Measurements from ENCODE around the gene LRP5. TPM values are rescaled to one million over a fixed set of nuclear protein-coding genes. Genes with fewer than 3 reads are reported as not detected.

LRP5 gene
- polyA plus RNA-seq, 3 donors from 2014 or later, result 0.03 to 1.2 (median 0.66) TPM

DNA sequence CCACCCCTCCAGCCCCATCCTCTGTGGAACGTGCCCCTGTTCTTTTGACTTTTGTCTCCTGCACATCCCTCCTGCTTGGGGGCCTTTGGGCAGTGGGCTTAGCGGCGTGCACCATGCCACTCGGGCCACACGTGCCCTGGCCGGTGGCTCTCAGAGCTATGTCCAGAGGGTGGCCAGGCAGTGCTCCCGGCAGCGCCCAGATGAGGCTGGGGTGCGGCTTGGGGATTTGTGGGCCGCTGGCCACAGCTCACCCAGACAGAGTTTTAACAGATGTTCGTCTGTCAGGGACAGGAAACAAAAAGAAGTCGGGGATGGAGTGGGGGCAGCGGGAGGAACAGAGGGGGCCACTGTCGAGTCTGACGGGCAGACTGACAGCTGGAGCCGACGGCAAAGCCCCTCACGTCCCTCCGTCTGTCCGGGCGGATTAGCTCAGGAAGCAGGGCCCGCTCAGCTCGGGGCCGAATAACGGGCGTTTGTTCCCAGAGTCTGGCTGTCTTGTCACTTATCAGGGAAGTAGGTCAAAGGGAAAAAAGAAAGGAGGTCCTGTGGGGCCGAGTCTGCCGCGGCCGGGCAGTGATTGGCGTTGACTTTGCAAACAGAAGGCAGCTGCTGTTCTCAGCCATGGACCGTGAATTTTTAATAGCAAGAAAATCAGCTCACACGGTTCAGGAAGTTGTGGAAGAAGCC, 61.6 kb downstream of the LRP5 start:
- no peaks in the 10 kb centered on the region for H3K36me3 Mint-ChIP-seq
- no peak overlapping the region for H3K27ac Mint-ChIP-seq
- no peaks in the 10 kb centered on the region for H3K4me1 Mint-ChIP-seq
- H3K4me3 Mint-ChIP-seq, result no peak overlapping the region
- no peaks in the 10 kb centered on the region for H3K9me3 Mint-ChIP-seq
- no peak for DNase-seq
- peaks cover 1 to 11% (median 2%) of the 10 kb centered on the region in 3 donors for H3K27me3 Mint-ChIP-seq (ENCODE audit: low read depth in 3 of 3)

DNA sequence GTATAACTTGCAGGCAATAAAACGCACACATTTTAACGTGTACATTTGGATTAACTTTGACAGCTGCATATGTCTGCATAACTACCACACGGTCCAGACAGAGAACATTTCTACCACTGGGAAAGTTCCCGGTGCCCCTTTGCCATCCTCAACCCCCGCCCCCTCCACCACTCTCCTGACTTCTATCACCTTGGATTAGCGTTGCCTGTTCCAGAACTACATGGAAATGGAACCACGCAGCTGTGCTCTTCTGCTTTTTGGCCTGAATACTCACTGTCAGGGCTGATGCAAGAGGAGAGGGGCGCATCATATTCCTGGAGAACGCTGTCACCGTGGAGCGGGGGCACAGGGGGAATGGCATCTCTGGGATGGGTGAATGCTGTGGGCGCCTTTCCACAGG, 62.1 kb downstream of the LRP5 start:
- Mint-ChIP-seq H3K4me3 (no peak overlapping the region), H3K27ac (no peak overlapping the region)
- DNase-seq, result no peak

DNA sequence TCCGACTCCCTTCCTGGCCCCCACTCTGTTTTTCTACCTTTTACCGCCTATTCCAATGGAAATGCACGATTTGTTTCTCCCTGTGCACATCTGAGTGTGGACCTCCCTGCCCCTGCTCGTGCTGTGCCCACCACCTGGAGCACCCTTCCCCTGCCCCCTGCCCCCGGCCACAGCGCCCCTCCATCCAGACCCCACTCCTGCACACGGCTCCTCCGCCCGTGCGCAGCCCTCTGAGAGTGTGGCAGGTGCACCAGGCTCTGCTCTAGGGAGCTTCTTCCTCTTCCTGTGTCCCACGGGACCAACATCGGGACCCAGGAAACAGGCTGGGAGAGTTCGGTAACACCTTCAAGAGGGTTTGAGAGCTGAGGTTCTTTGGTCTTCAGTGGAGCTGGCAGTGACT, 62.9 kb downstream of the LRP5 start:
- no peak for DNase-seq
- Mint-ChIP-seq H3K4me1 (no peaks in the 10 kb centered on the region), H3K36me3 (no peaks in the 10 kb centered on the region), H3K27ac (no peak overlapping the region), H3K27me3 (ENCODE audit: low read depth in 3 of 3) (peaks cover 4 to 13% (median 5%) of the 10 kb centered on the region in 3 donors), H3K4me3 (no peak overlapping the region), H3K9me3 (no peaks in the 10 kb centered on the region)

More for the DNA sequence above, 62.1 kb downstream of the LRP5 start:
- Mint-ChIP-seq H3K4me1 (no peaks in the 10 kb centered on the region), H3K27me3 (ENCODE audit: low read depth in 3 of 3) (peaks cover 1 to 11% (median 2%) of the 10 kb centered on the region in 3 donors), H3K9me3 (no peaks in the 10 kb centered on the region), H3K36me3 (no peaks in the 10 kb centered on the region)

DNA sequence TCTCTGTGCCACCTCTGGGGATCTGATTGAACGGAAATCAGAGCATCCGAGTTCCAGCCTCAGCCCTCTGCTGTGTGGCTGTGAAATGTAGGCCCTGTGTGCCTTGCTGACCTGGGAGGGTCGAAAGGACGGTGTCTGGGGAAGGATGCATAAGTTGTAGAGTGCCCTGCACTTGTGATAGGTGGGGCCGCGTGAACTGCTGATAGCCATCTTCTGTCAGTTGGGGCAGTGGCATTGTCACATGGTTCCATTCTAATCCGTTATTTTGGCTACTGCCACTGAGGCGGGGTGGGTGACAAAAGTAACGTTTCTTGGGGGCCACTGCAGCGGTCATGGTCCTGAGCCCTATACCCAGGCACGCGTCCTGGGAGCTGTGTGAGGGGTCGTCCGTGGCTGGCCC, 63.4 kb downstream of the LRP5 start:
- Mint-ChIP-seq H3K4me3 (no peak overlapping the region), H3K9me3 (no peaks in the 10 kb centered on the region), H3K36me3 (no peaks in the 10 kb centered on the region), H3K27ac (no peak overlapping the region), H3K4me1 (peaks cover 0 to 4% of the 10 kb centered on the region in 2 donors), H3K27me3 (ENCODE audit: low read depth in 3 of 3) (peaks cover 4 to 13% (median 5%) of the 10 kb centered on the region in 3 donors)
- DNase-seq, result no peak

GRCh38 chr11:68377389-68377795, 65.0 kb downstream of the LRP5 start:
- H3K9me3 Mint-ChIP-seq, result no peaks in the 10 kb centered on the region
- no peak for DNase-seq
- H3K27ac Mint-ChIP-seq, result no peak overlapping the region
- H3K27me3 Mint-ChIP-seq (ENCODE audit: low read depth in 3 of 3), result peaks cover 2 to 11% (median 5%) of the 10 kb centered on the region in 3 donors
- H3K36me3 Mint-ChIP-seq, result no peaks in the 10 kb centered on the region
- no peak overlapping the region for H3K4me3 Mint-ChIP-seq
- H3K4me1 Mint-ChIP-seq, result peaks cover 0 to 4% of the 10 kb centered on the region in 2 donors

GRCh38 chr11:68379206-68379605, 66.8 kb downstream of the LRP5 start:
- Mint-ChIP-seq H3K9me3 (no peaks in the 10 kb centered on the region), H3K27me3 (ENCODE audit: low read depth in 3 of 3) (peaks cover 2 to 6% (median 4%) of the 10 kb centered on the region in 3 donors), H3K27ac (no peak overlapping the region), H3K36me3 (no peaks in the 10 kb centered on the region), H3K4me1 (peaks cover 0 to 4% of the 10 kb centered on the region in 2 donors), H3K4me3 (no peak overlapping the region)
- DNase-seq, result no peak

DNA sequence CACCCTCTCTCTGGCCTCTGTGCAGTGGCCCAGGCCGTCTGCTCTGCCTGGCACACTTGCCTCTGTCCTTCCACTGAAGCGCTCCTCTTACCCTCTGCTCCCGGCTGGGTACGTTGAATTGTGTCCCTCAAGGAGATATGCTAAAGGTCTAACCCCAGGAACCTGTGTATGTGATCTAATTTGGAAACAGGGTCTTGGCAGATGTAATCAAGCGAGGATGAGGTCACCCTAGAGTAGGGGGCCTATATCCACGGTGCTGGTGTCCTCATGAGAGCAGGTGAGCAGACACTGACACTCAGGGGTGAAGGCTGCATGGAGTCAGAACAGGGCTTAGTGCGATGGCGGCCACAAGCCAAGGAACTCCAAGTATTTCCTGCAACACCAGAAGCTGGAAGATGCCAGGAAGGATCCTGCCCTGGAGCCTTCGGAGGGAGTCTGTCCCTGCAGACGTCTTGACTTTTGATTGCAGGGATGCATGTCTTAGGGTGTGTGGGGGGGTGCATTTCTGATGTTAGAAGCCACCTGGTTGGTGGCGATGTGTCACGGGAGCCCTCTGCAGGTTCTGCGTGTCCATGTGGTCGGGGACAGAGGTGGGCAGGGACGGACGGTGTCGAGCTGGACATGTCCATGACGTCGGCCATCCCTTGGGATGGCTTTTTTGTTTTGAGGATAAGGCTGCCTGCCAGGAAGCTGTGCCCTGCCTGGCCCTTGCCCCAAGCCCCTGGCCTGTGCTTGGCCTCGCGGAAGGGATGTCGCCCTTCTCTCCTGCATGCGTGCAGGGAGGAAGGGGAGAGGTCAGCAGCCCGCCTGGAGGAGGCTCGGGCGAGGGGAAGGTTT, 68.6 kb downstream of the LRP5 start:
- H3K9me3 Mint-ChIP-seq, result no peaks in the 10 kb centered on the region
- H3K4me3 Mint-ChIP-seq, result no peak overlapping the region
- H3K27ac Mint-ChIP-seq, result no peak overlapping the region
- H3K27me3 Mint-ChIP-seq (ENCODE audit: low read depth in 3 of 3), result peaks cover 2 to 4% (median 2%) of the 10 kb centered on the region in 3 donors
- no peak for DNase-seq
- H3K36me3 Mint-ChIP-seq, result no peaks in the 10 kb centered on the region
- peaks cover 0 to 4% of the 10 kb centered on the region in 2 donors for H3K4me1 Mint-ChIP-seq

- H3K4me3 Mint-ChIP-seq, result no peak overlapping the region
- H3K27ac Mint-ChIP-seq, result no peak overlapping the region
- H3K4me1 Mint-ChIP-seq, result peaks cover 0 to 4% of the 10 kb centered on the region in 2 donors
These were observed 69.3 kb downstream of the LRP5 start for GRCh38 chr11:68381716-68382115.

GRCh38 chr11:68382358-68382998, 70.1 kb downstream of the LRP5 start:
- Mint-ChIP-seq H3K27ac (no peak overlapping the region), H3K4me1 (peaks cover 0 to 4% of the 10 kb centered on the region in 2 donors), H3K27me3 (ENCODE audit: low read depth in 3 of 3) (peaks cover 2 to 7% (median 2%) of the 10 kb centered on the region in 3 donors), H3K4me3 (no peak overlapping the region), H3K36me3 (no peaks in the 10 kb centered on the region), H3K9me3 (no peaks in the 10 kb centered on the region)
- no peak for DNase-seq

More at GRCh38 chr11:68381716-68382115, 69.3 kb downstream of the LRP5 start:
- DNase-seq, result no peak
- no peaks in the 10 kb centered on the region for H3K9me3 Mint-ChIP-seq
- H3K36me3 Mint-ChIP-seq, result no peaks in the 10 kb centered on the region
- peaks cover 2 to 4% (median 2%) of the 10 kb centered on the region in 3 donors for H3K27me3 Mint-ChIP-seq (ENCODE audit: low read depth in 3 of 3)

DNA sequence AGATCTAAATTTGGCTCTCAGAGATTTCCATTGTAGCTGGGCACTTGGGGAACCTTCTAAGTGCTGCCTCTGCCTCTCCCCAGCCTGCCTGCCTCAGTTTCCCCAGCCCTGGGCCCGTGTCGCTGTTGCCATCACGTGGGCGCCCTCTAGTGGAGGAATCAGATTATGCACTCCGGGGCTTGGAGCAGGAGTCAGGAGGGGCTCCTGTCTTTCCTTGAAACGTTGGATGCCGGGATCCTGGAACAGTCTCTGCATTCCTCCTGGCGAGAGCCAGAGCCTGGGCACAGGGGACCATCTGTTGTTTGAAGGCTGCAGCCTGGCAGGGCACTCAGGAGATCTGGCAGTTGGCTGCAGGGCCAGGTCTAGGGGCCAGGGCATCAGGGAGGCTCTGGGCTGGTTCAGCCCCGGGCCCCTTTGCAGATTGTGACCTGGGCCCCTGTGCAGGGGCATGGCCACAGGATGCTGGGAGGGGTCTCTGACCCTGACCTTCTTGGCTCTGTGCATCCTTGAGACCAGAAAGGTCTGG, 71.6 kb downstream of the LRP5 start:
- no peak overlapping the region for H3K4me3 Mint-ChIP-seq
- no peak overlapping the region for H3K27ac Mint-ChIP-seq
- peaks cover 2 to 7% (median 2%) of the 10 kb centered on the region in 3 donors for H3K27me3 Mint-ChIP-seq (ENCODE audit: low read depth in 3 of 3)
- peaks cover 0 to 4% of the 10 kb centered on the region in 2 donors for H3K4me1 Mint-ChIP-seq
- H3K36me3 Mint-ChIP-seq, result no peaks in the 10 kb centered on the region
- no peaks in the 10 kb centered on the region for H3K9me3 Mint-ChIP-seq
- peak; percentile 37 to 47 (median 40) for DNase-seq

DNA sequence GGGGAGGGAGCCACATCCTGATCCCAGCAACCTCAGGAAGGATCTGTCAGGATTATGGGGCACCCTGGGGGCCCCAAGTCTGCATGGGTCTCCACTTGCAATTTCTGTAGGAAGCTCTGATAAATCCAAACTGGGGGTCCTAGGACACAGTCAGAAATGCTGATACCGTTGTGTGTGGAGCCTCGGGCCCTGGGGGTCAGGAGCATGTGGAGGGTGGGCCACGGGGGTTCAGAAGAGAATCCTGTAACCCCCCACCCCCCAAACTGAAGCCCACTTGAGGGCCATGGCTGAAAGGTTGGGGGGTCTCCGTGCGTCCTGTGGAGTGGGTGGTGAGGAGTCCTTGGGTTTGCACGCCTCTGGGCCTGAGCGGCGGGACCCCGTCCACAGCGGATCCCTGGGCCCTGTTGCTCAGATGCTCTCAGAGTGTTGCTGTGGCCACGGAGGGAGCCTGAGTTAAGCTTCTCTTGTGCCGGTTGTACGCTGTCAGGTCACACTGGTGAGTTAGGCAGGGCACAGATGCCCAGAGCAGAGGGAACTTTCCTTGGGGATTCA, 72.2 kb downstream of the LRP5 start:
- no peak overlapping the region for H3K27ac Mint-ChIP-seq

GRCh38 chr11:68385128-68385527, 72.7 kb downstream of the LRP5 start:
- Mint-ChIP-seq H3K9me3 (no peaks in the 10 kb centered on the region), H3K36me3 (no peaks in the 10 kb centered on the region), H3K27ac (no peak overlapping the region), H3K4me3 (no peak overlapping the region), H3K27me3 (ENCODE audit: low read depth in 3 of 3) (peaks cover 0 to 3% (median under 1%) of the 10 kb centered on the region in 3 donors), H3K4me1 (peaks cover 0 to 4% of the 10 kb centered on the region in 2 donors)
- no peak for DNase-seq

More for the DNA sequence above, 72.2 kb downstream of the LRP5 start:
- no peak overlapping the region for H3K4me3 Mint-ChIP-seq
- no peak for DNase-seq
- no peaks in the 10 kb centered on the region for H3K36me3 Mint-ChIP-seq
- H3K4me1 Mint-ChIP-seq, result peaks cover 0 to 4% of the 10 kb centered on the region in 2 donors
- H3K9me3 Mint-ChIP-seq, result no peaks in the 10 kb centered on the region
- peaks cover 2 to 7% (median 2%) of the 10 kb centered on the region in 3 donors for H3K27me3 Mint-ChIP-seq (ENCODE audit: low read depth in 3 of 3)

DNA sequence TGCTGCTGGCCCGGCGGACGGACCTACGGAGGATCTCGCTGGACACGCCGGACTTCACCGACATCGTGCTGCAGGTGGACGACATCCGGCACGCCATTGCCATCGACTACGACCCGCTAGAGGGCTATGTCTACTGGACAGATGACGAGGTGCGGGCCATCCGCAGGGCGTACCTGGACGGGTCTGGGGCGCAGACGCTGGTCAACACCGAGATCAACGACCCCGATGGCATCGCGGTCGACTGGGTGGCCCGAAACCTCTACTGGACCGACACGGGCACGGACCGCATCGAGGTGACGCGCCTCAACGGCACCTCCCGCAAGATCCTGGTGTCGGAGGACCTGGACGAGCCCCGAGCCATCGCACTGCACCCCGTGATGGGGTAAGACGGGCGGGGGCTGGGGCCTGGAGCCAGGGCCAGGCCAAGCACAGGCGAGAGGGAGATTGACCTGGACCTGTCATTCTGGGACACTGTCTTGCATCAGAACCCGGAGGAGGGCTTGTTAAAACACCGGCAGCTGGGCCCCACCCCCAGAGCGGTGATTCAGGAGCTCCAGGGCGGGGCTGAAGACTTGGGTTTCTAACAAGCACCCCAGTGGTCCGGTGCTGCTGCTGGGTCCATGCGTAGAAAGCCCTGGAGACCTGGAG, 74.1 kb downstream of the LRP5 start:
- no peak overlapping the region for H3K27ac Mint-ChIP-seq

More for the DNA sequence above, 74.1 kb downstream of the LRP5 start:
- H3K4me1 Mint-ChIP-seq, result no peaks in the 10 kb centered on the region
- no peaks in the 10 kb centered on the region for H3K36me3 Mint-ChIP-seq
- peaks cover 0 to 3% (median 0%) of the 10 kb centered on the region in 3 donors for H3K27me3 Mint-ChIP-seq (ENCODE audit: low read depth in 3 of 3)
- no peak overlapping the region for H3K4me3 Mint-ChIP-seq
- no peak for DNase-seq
- H3K9me3 Mint-ChIP-seq, result no peaks in the 10 kb centered on the region

Measured in immature natural killer cell (primary cell).